A673 (cell line): ENCODE data around the gene SLC36A3. TPM values are rescaled to one million over a fixed set of nuclear protein-coding genes. Genes with fewer than 3 reads are reported as not detected.

Experiments used
- BruUV-seq: library from RNA; stranded (reverse); fragments of 400-500 nt; replicated peaks from 2 replicates; lab custom pipeline; 2021; lab: Mats Ljungman, UMichigan
- CTCF ChIA-PET: fragments of 300-600 bp; sonication (Branson Sonifier 250); formaldehyde crosslinking; loops from one replicate; lab custom pipeline; 2022; ENCODE audit warnings: antibody characterized with exemption; lab: Charles Lee
- POLR2A ChIA-PET: fragments of 300-600 bp; sonication (Branson Sonifier 250); formaldehyde crosslinking; loops from one replicate; lab custom pipeline; 2022; ENCODE audit warnings: antibody characterized with exemption; ENCODE audit not compliant: low non-redundant PET; lab: Charles Lee
- DNase-seq: peaks from one replicate; pipeline ENCODE4 v3.0.0-alpha.2; 2015; ENCODE audit warnings: low spot score
- H3K27ac ChIP-seq: fragments of 200-600 bp; sonication (generic); 2 replicates; pipeline ENCODE4 v1.5.1; 2016; ENCODE audit warnings: mixed run types, low read depth, mild to moderate bottlenecking, mixed read lengths, antibody characterized with exemption, low read length; ENCODE audit not compliant: poor library complexity, severe bottlenecking
- H3K27me3 ChIP-seq: fragments of 200-600 bp; sonication (generic); replicated peaks from 2 replicates; pipeline ENCODE4 v1.6.1; 2017; ENCODE audit warnings: mixed run types, low read depth, mild to moderate bottlenecking, mixed read lengths, antibody characterized with exemption, low read length; ENCODE audit not compliant: insufficient read depth, poor library complexity
- H3K36me3 ChIP-seq: fragments of 200-600 bp; sonication (generic); 2 replicates; pipeline ENCODE4 v1.6.1; 2016; ENCODE audit warnings: mixed run types, mild to moderate bottlenecking, mixed read lengths, antibody characterized with exemption, low read length; ENCODE audit not compliant: insufficient read depth, poor library complexity, severe bottlenecking
- H3K4me1 ChIP-seq: fragments of 200-600 bp; sonication (generic); 2 replicates; pipeline ENCODE4 v1.6.1; 2017; ENCODE audit warnings: mixed run types, mild to moderate bottlenecking, mixed read lengths, antibody characterized with exemption, low read length; ENCODE audit not compliant: insufficient read depth, poor library complexity, severe bottlenecking
- H3K4me3 ChIP-seq: fragments of 200-600 bp; sonication (generic); 2 replicates; pipeline ENCODE4 v1.5.1; 2016; ENCODE audit warnings: low read depth, mixed run types, mild to moderate bottlenecking, mixed read lengths, low read length; ENCODE audit not compliant: poor library complexity, severe bottlenecking
- H3K9me3 ChIP-seq: fragments of 200-600 bp; sonication (generic); 2 replicates; pipeline ENCODE4 v1.6.1; 2016; ENCODE audit warnings: mixed run types, low read depth, mild to moderate bottlenecking, mixed read lengths, antibody characterized with exemption, low read length; ENCODE audit not compliant: poor library complexity, severe bottlenecking
- CTCF ChIP-seq: fragments of 300-800, 200-600 bp; sonication (generic); conservative IDR thresholded peaks from 2 replicates; pipeline ENCODE4 v1.5.1; 2017; ENCODE audit warnings: low read depth, mild to moderate bottlenecking, antibody characterized with exemption, low read length, moderate library complexity, mixed read lengths
- EZH2 ChIP-seq: fragments of 200-600 bp; sonication (generic); IDR thresholded peaks from 2 replicates; pipeline ENCODE4 v1.6.1; 2017; ENCODE audit warnings: borderline replicate concordance, low read depth, mild to moderate bottlenecking, mixed read lengths, antibody characterized with exemption, low read length; ENCODE audit not compliant: poor library complexity, severe bottlenecking
- intact Hi-C: fragments of 100-400 bp; cut with micrococcal nuclease; formaldehyde crosslinking; loops from one replicate; pipeline ENCODE4 v1.10.0; 2022; ENCODE audit not compliant: unreplicated experiment
- total RNA-seq: library from RNA; stranded (reverse); gene quantifications from 2 replicates; pipeline ENCODE4 v1.2.3, GENCODE V29; 2021

SLC36A3 gene
- total RNA-seq, 1 experiment from 2014 or later = not detected

GRCh38 chr5:151286246-151286645, 17.3 kb downstream of the SLC36A3 start:
- ChIA-PET POLR2A (no interaction called here), CTCF (no interaction called here)
- no peaks in the 10 kb centered on the region for H3K36me3 ChIP-seq
- no peak overlapping the region for H3K27ac ChIP-seq
- H3K9me3 ChIP-seq = no peaks in the 10 kb centered on the region
- TF ChIP-seq EZH2 (no peak), CTCF (no peak)
- intact Hi-C loops = no loop called here
- H3K4me1 ChIP-seq = no peaks in the 10 kb centered on the region
- H3K27me3 ChIP-seq = no peaks in the 10 kb centered on the region
- no TSS peak for BruUV-seq
- H3K4me3 ChIP-seq = no peak overlapping the region
- DNase-seq = no peak

- no peak overlapping the region for H3K4me3 ChIP-seq
- TF ChIP-seq CTCF (no peak), EZH2 (no peak)
- ChIA-PET POLR2A (no interaction called here), CTCF (no interaction called here)
- no TSS peak for BruUV-seq
- H3K27me3 ChIP-seq = no peaks in the 10 kb centered on the region
- H3K36me3 ChIP-seq = no peaks in the 10 kb centered on the region
- DNase-seq = no peak
- H3K4me1 ChIP-seq = no peaks in the 10 kb centered on the region
- no peak overlapping the region for H3K27ac ChIP-seq
- intact Hi-C loops = no loop called here
- H3K9me3 ChIP-seq = no peaks in the 10 kb centered on the region
Observed at GRCh38 chr5:151285683-151286082, 17.9 kb downstream of the SLC36A3 start.

GRCh38 chr5:151284392-151284967, 19.1 kb downstream of the SLC36A3 start:
- TF ChIP-seq CTCF (peak; percentile 57), EZH2 (no peak)
- ChIA-PET CTCF (no interaction called here), POLR2A (no interaction called here)
- H3K9me3 ChIP-seq = no peaks in the 10 kb centered on the region
- BruUV-seq = no TSS peak
- DNase-seq = no peak
- H3K4me3 ChIP-seq = no peak overlapping the region
- no peaks in the 10 kb centered on the region for H3K4me1 ChIP-seq
- intact Hi-C loops = no loop called here
- H3K27me3 ChIP-seq = no peaks in the 10 kb centered on the region
- H3K36me3 ChIP-seq = no peaks in the 10 kb centered on the region
- no peak overlapping the region for H3K27ac ChIP-seq
